Measurements from ENCODE around the gene GBE1.

GRCh38 chr3:81718311-81718710 lies 43.1 kb downstream of the GBE1 start:
- TF ChIP-seq EP300 (IDR thresholded peaks at IDR 0.05) (no peak), POLR2AphosphoS5 (IDR thresholded peaks at IDR 0.05) (no peak)

Data from sigmoid colon (tissue), 4 donors.